SK-N-SH (cell line): ENCODE data around the gene DPPA3. TPM values are rescaled to one million over a fixed set of nuclear protein-coding genes. Genes with fewer than 3 reads are reported as not detected.

Experiments
- CTCF ChIA-PET: fragments of 300-600, 350-600 bp; formaldehyde crosslinking; extraction: SDS; loops from one replicate; lab custom pipeline; 2021; lab: Yijun Ruan, JAX
- POLR2A ChIA-PET: fragments of 350-600 bp; sonication (Branson Sonifier 250); formaldehyde crosslinking; extraction: SDS; loops from one replicate; lab custom pipeline; 2020; ENCODE audit warnings: antibody characterized with exemption, inconsistent platforms; lab: Yijun Ruan, JAX
- DNase-seq: peaks from one replicate; pipeline ENCODE4 v3.0.0; 2012
- H2AFZ ChIP-seq: fragments of 200-600 bp; sonication (generic); 2 replicates; pipeline ENCODE4 v1.8.1; 2016; ENCODE audit warnings: antibody characterized with exemption, mild to moderate bottlenecking, low read depth
- H3F3A ChIP-seq: fragments of 200-600 bp; sonication (generic); replicated peaks from 2 replicates; pipeline ENCODE3; 2016; ENCODE audit warnings: antibody characterized with exemption, mild to moderate bottlenecking; ENCODE audit not compliant: insufficient read depth
- H3K27ac ChIP-seq, 2 experiments: fragments of 200-500 bp in 1 of 2; fragments of 200-600 bp in 1 of 2; sonication (Bioruptor generic) in 1 of 2; sonication (generic), shearing (Covaris generic) in 1 of 2; 2 replicates each; pipeline versions ENCODE4 v1.5.1 to v1.6.1; 2014 to 2016; ENCODE audit warnings: low read depth in 2 of 2, inconsistent platforms in 1 of 2, low read length in 1 of 2, mild to moderate bottlenecking in 1 of 2, mixed read lengths in 1 of 2
- H3K27me3 ChIP-seq: fragments of 200-600 bp; sonication (generic), shearing (Covaris generic); 2 replicates; pipeline ENCODE4 v1.6.1; 2016; ENCODE audit warnings: mixed run types; ENCODE audit not compliant: insufficient read depth
- H3K36me3 ChIP-seq, 2 experiments: fragments of 200-500 bp in 1 of 2; fragments of 200-600 bp in 1 of 2; sonication (Bioruptor generic) in 1 of 2; sonication (generic) in 1 of 2; replicated peaks in 1 of 2; 2 replicates each; pipeline versions ENCODE3 to v1.5.1; 2014 to 2016; ENCODE audit warnings: low read length in 1 of 2, mild to moderate bottlenecking in 1 of 2; ENCODE audit not compliant: insufficient read depth in 2 of 2, control insufficient read depth in 1 of 2
- H3K4me1 ChIP-seq, 2 experiments: fragments of 200-500 bp in 1 of 2; fragments of 200-600 bp in 1 of 2; sonication (Bioruptor generic) in 1 of 2; sonication (generic), shearing (Covaris generic) in 1 of 2; 2 replicates each; pipeline versions ENCODE4 v1.5.1 to v1.6.1; 2014 to 2016; ENCODE audit warnings: low read depth in 1 of 2, low read length in 1 of 2, mixed run types in 1 of 2; ENCODE audit not compliant: insufficient read depth in 2 of 2, control insufficient read depth in 1 of 2
- H3K4me2 ChIP-seq: fragments of 200-600 bp; sonication (generic), shearing (Covaris generic); 2 replicates; pipeline ENCODE4 v1.6.1; 2017; ENCODE audit warnings: mixed run types
- H3K4me3 ChIP-seq, 2 experiments: fragments of 200-500 bp in 1 of 2; fragments of 200-600 bp in 1 of 2; sonication (Bioruptor generic) in 1 of 2; sonication (generic), shearing (Covaris generic) in 1 of 2; 2 replicates each; pipeline versions ENCODE4 v1.5.1 to v1.8.1; 2014 to 2016; ENCODE audit warnings: low read depth in 2 of 2, inconsistent platforms in 1 of 2, low read length in 1 of 2, mild to moderate bottlenecking in 1 of 2, mixed read lengths in 1 of 2, moderate library complexity in 1 of 2
- H3K79me2 ChIP-seq: fragments of 200-600 bp; sonication (generic); 2 replicates; pipeline ENCODE4 v1.8.1; 2017; ENCODE audit warnings: mild to moderate bottlenecking; ENCODE audit not compliant: insufficient read depth
- H3K9ac ChIP-seq: fragments of 200-600 bp; sonication (generic); 2 replicates; pipeline ENCODE4 v1.6.1; 2017; ENCODE audit warnings: mixed run types
- H3K9me2 ChIP-seq: fragments of 200-600 bp; sonication (generic); 2 replicates; pipeline ENCODE4 v1.6.1; 2017; ENCODE audit warnings: mixed run types
- H3K9me3 ChIP-seq: fragments of 200-600 bp; sonication (generic); 2 replicates; pipeline ENCODE4 v1.6.1; 2017; ENCODE audit warnings: mixed run types, mild to moderate bottlenecking, moderate library complexity
- H4K20me1 ChIP-seq: fragments of 200-600 bp; sonication (generic); 2 replicates; pipeline ENCODE4 v1.6.1; 2017; ENCODE audit warnings: mild to moderate bottlenecking, mixed run types; ENCODE audit not compliant: insufficient read depth
- ELF1 ChIP-seq: IDR thresholded peaks from 2 replicates; pipeline ENCODE4 v1.4.0; 2012
- EP300 ChIP-seq, 2 experiments: IDR thresholded peaks; 2 replicates each; pipeline versions ENCODE4 v1.4.0 to v1.6.1; 2012; ENCODE audit warnings: borderline replicate concordance in 1 of 2, low read depth in 1 of 2, low read length in 1 of 2
- EZH2phosphoT487 ChIP-seq: fragments of 200-600 bp; sonication (generic); IDR thresholded peaks from 2 replicates; pipeline ENCODE4 v1.6.1; 2017; ENCODE audit warnings: low read depth, mixed run types, mild to moderate bottlenecking, antibody characterized with exemption, moderate library complexity, borderline replicate concordance
- FOSL2 ChIP-seq: IDR thresholded peaks from 2 replicates; pipeline ENCODE4 v1.4.0; 2012; ENCODE audit warnings: low read depth, mild to moderate bottlenecking, moderate library complexity, borderline replicate concordance
- GABPA ChIP-seq: IDR thresholded peaks from 2 replicates; pipeline ENCODE4 v1.4.0; 2012; ENCODE audit warnings: low read depth, mild to moderate bottlenecking
- NRF1 ChIP-seq: IDR thresholded peaks from 2 replicates; pipeline ENCODE4 v1.6.1; 2012; ENCODE audit warnings: low read depth, mild to moderate bottlenecking, low read length
- RAD21 ChIP-seq: IDR thresholded peaks from 2 replicates; pipeline ENCODE4 v1.6.1; 2012; ENCODE audit warnings: mild to moderate bottlenecking, low read length
- RCOR1 ChIP-seq: fragments of 150-350 bp; IDR thresholded peaks from 2 replicates; pipeline ENCODE4 v1.6.1; 2017; ENCODE audit warnings: antibody characterized with exemption, low read length
- SIN3A ChIP-seq: IDR thresholded peaks from 2 replicates; pipeline ENCODE4 v1.6.1; 2012; ENCODE audit warnings: low read depth, mild to moderate bottlenecking, low read length, moderate library complexity, borderline replicate concordance
- SMC3 ChIP-seq: IDR thresholded peaks from 2 replicates; pipeline ENCODE4 v1.6.1; 2012; ENCODE audit warnings: low read depth, low read length, improper control_type of control experiment
- TCF12 ChIP-seq: IDR thresholded peaks from 2 replicates; pipeline ENCODE4 v1.4.0; 2012
- YY1 ChIP-seq: IDR thresholded peaks from 2 replicates; pipeline ENCODE4 v1.4.0; 2012; ENCODE audit warnings: low read depth, mild to moderate bottlenecking
- WGBS: methylation state at CpG from one replicate; pipeline ENCODE4 v1.1.6; 2017; ENCODE audit warnings: low lambda C conversion rate; 5-methylcytosine and 5-hydroxymethylcytosine counted together
- polyA plus RNA-seq, 3 experiments: library from polyadenylated mRNA; depleted of rRNA; stranded (reverse); fragments of >200 nt; gene quantifications; 2 replicates each; pipeline ENCODE4 v1.2.3, GENCODE V29; 2012
- TF ChIP-seq, protein P1 (sequence below): IDR thresholded peaks from 2 replicates; pipeline ENCODE4 v1.4.0; 2012; ENCODE audit warnings: low read depth
- TF ChIP-seq, protein P2 (sequence below): IDR thresholded peaks from 2 replicates; pipeline ENCODE4; 2012

The DPPA3 gene
- polyA plus RNA-seq, 1 of the 3 experiments (the other 2 are of a cell fraction) = not detected

DNA sequence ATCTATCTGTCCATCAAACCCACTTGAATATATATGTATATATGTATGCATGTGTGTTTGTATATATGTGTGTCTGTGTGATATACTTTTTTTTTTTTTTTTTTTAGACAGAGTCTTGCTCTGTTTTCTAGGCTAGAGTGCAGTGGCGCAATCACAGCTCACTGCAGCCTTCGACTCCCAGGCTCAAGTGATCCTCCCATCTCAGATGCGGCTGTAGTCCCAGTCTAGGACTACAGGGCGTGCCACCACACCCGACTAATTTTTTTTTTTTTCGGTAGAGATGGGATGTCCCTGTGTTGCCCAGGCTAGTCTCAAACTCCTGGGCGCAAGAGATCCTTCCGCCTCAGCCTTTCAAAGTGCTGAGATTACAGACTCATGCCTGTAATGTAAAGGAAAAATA lies 32.5 kb upstream of the DPPA3 start:
- Histone ChIP-seq H3K4me3 (no peak overlapping the region), H3K36me3 (no peaks in the 10 kb centered on the region), H3K27ac (no peak overlapping the region), H3K27me3 (peaks cover 74% of the 10 kb centered on the region), H3K4me2 (no peak overlapping the region), H3K9ac (no peak overlapping the region), H4K20me1 (no peaks in the 10 kb centered on the region), H3K4me1 (no peaks in the 10 kb centered on the region), H3K9me2 (no peaks in the 10 kb centered on the region), H3F3A (no peaks in the 10 kb centered on the region), H3K79me2 (no peaks in the 10 kb centered on the region), H2AFZ (no peak overlapping the region), H3K9me3 (no peaks in the 10 kb centered on the region)
- 18% methylated on average over 8 of the region's 8 CpGs for WGBS
- TF ChIP-seq, protein P1, sequence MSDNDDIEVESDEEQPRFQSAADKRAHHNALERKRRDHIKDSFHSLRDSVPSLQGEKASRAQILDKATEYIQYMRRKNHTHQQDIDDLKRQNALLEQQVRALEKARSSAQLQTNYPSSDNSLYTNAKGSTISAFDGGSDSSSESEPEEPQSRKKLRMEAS = no peak
- no peak for DNase-seq
- ChIA-PET POLR2A (no interaction called here), CTCF (no interaction called here)

DNA sequence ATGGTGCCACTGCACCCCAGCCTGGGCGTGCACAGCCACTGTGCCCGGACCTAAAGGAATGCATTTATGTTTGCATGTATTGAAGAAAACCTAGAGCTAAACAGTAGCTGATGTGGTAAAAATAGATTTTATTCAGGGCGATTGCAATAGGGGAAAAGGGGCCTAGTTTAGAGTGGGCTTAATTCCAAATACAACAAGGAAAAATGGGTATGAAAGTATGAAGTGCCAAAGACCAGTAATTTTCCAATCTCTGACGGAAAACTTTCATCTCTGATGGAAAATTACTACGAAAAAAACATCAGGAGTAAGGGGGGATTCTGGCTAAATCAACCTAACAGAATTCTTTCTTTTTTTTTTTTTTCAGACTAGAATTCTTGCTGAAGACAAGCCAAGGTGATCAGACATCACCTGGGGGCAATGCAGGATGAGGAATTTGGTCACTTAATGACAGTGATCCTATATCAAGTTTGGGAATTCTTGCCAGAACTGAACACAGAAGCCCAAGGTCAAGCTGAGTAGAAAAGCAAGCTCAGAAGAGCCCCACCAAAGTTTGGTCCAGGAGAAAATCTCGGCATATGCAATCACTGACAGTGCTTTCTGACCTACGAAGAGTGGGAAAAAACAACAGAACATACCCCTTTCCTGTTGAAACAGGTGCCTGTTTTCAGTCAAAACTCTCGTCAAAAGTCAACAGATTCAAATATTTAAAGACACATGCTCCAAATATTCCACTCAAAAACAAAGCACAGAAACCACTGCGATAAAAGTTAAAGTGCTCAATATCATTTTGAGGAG lies 31.8 kb upstream of the DPPA3 start:
- WGBS = 14% methylated on average over 9 of the region's 9 CpGs
- H3K9me3 ChIP-seq = no peaks in the 10 kb centered on the region
- H3K36me3 ChIP-seq = no peaks in the 10 kb centered on the region
- no peaks in the 10 kb centered on the region for H3K4me1 ChIP-seq
- no peaks in the 10 kb centered on the region for H3K9me2 ChIP-seq
- peaks cover 68% of the 10 kb centered on the region for H3K27me3 ChIP-seq
- no peak for DNase-seq
- ChIA-PET CTCF (no interaction called here), POLR2A (no interaction called here)
- H3K4me2 ChIP-seq = no peak overlapping the region
- no peak overlapping the region for H3K27ac ChIP-seq
- H3F3A ChIP-seq = no peaks in the 10 kb centered on the region
- no peaks in the 10 kb centered on the region for H4K20me1 ChIP-seq
- no peaks in the 10 kb centered on the region for H3K79me2 ChIP-seq
- no peak overlapping the region for H3K9ac ChIP-seq
- TF ChIP-seq NRF1 = no peak
- no peak for TF ChIP-seq RAD21
- TF ChIP-seq GABPA = no peak
- no peak for TF ChIP-seq RCOR1
- TF ChIP-seq FOSL2 = no peak
- no peak for TF ChIP-seq SIN3A
- TF ChIP-seq YY1 = no peak
- no peak for TF ChIP-seq EZH2phosphoT487
- TF ChIP-seq SMC3 = no peak
- no peak for TF ChIP-seq ELF1
- TF ChIP-seq TCF12 = no peak
- TF ChIP-seq, protein P2, sequence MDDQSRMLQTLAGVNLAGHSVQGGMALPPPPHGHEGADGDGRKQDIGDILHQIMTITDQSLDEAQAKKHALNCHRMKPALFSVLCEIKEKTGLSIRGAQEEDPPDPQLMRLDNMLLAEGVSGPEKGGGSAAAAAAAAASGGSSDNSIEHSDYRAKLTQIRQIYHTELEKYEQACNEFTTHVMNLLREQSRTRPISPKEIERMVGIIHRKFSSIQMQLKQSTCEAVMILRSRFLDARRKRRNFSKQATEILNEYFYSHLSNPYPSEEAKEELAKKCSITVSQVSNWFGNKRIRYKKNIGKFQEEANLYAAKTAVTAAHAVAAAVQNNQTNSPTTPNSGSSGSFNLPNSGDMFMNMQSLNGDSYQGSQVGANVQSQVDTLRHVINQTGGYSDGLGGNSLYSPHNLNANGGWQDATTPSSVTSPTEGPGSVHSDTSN = no peak
- no peak for TF ChIP-seq EP300 (IDR thresholded peaks at IDR 0.05; ENCODE audit: borderline replicate concordance in 1 of 2, low read depth in 1 of 2, low read length in 1 of 2)
- no peak overlapping the region for H2AFZ ChIP-seq
- no peak overlapping the region for H3K4me3 ChIP-seq
